HG03175 (cell line): Measurements from ENCODE around the gene LRP6.
"Not testable (repeated sequence)": the region's sequence is repeated elsewhere in the genome, so short reads cannot be mapped to it uniquely, and the experiment has no call there.

Source experiments
- ATAC-seq: cut with Tn5 transposase; IDR thresholded peaks from one replicate; pipeline ENCODE4 v1.9.1; 2021; ENCODE audit warnings: mild to moderate bottlenecking, moderate library complexity; ENCODE audit not compliant: unreplicated experiment

LRP6 gene

GRCh38 chr12:12127304-12127703, 139.5 kb downstream of the LRP6 start:
- no peak for ATAC-seq

- no peak for ATAC-seq
Measured at GRCh38 chr12:12126551-12126950, 140.3 kb downstream of the LRP6 start.

GRCh38 chr12:12123036-12123604, 143.7 kb downstream of the LRP6 start:
- ATAC-seq = no peak

GRCh38 chr12:12121061-12121460, 145.8 kb downstream of the LRP6 start:
- no peak for ATAC-seq

- no peak for ATAC-seq
Measured at GRCh38 chr12:12116677-12117076, 150.2 kb downstream of the LRP6 start.

- ATAC-seq = no peak
Measured at GRCh38 chr12:12115514-12115913, 151.3 kb downstream of the LRP6 start.

- ATAC-seq = not testable (repeated sequence)
Measured at GRCh38 chr12:12110923-12111555, 155.8 kb downstream of the LRP6 start.

GRCh38 chr12:12108441-12109058, 158.3 kb downstream of the LRP6 start:
- no peak for ATAC-seq

- no peak for ATAC-seq
Measured at GRCh38 chr12:12107678-12108077, 159.2 kb downstream of the LRP6 start.

GRCh38 chr12:12099102-12099501, 167.7 kb downstream of the LRP6 start:
- ATAC-seq = no peak

GRCh38 chr12:12098691-12099015, 168.2 kb downstream of the LRP6 start:
- ATAC-seq = no peak

- ATAC-seq = no peak
Measured at GRCh38 chr12:12097891-12098690, 168.8 kb downstream of the LRP6 start.

- no peak for ATAC-seq
Measured at GRCh38 chr12:12095021-12095420, 171.8 kb downstream of the LRP6 start.

- ATAC-seq = no peak
Measured at GRCh38 chr12:12094481-12094880, 172.4 kb downstream of the LRP6 start.

GRCh38 chr12:12091977-12092663, 174.7 kb downstream of the LRP6 start:
- no peak for ATAC-seq

- ATAC-seq = no peak
Measured at GRCh38 chr12:12091071-12091470, 175.8 kb downstream of the LRP6 start.

GRCh38 chr12:12088761-12089160, 178.1 kb downstream of the LRP6 start:
- no peak for ATAC-seq

GRCh38 chr12:12088147-12088546, 178.7 kb downstream of the LRP6 start:
- no peak for ATAC-seq

GRCh38 chr12:12087693-12088034, 179.2 kb downstream of the LRP6 start:
- no peak for ATAC-seq

- ATAC-seq = no peak
Measured at GRCh38 chr12:12086973-12087692, 179.7 kb downstream of the LRP6 start.

GRCh38 chr12:12086362-12086761, 180.5 kb downstream of the LRP6 start:
- ATAC-seq = no peak
